Measurements from ENCODE around the gene CFAP54.

GRCh38 chr12:96698965-96699364 is 209.6 kb downstream of the CFAP54 start:
- TF ChIP-seq EZH2phosphoT487 (IDR thresholded peaks at IDR 0.05; ENCODE audit: borderline replicate concordance, low read length) (no peak), CTCF (IDR thresholded peaks at IDR 0.05; ENCODE audit: low read depth, low read length, poor library complexity, severe bottlenecking) (no peak)
